HL-60 (cell line): ENCODE measurements around the gene ERVK3-1.

Experiments
- DNase-seq, 2 experiments: peaks; one replicate each; pipeline ENCODE4 v3.0.0-alpha.2; 2010 to 2020; ENCODE audit warnings: low read depth in 1 of 2, low spot score in 1 of 2
- H3K27ac ChIP-seq: fragments of 250-450 bp; sonication (Bioruptor Pico); replicated peaks from 2 replicates; pipeline ENCODE4 v1.5.1; 2020; ENCODE audit warnings: mild to moderate bottlenecking, moderate library complexity
- H3K27me3 ChIP-seq: fragments of 250-450 bp; sonication (Bioruptor Pico); 2 replicates; pipeline ENCODE4 v1.5.1; 2021; ENCODE audit warnings: mild to moderate bottlenecking, moderate library complexity; ENCODE audit not compliant: insufficient read depth, poor library complexity, severe bottlenecking
- H3K4me3 ChIP-seq: replicated peaks from 2 replicates; pipeline ENCODE4 v1.5.1; 2011; ENCODE audit warnings: mild to moderate bottlenecking, control low read depth, low read length; ENCODE audit not compliant: insufficient read depth
- CTCF ChIP-seq: IDR thresholded peaks from one replicate; pipeline ENCODE4 v1.5.1; 2011; ENCODE audit warnings: low read length, control low read depth, inconsistent platforms; ENCODE audit not compliant: insufficient read depth
- GABPA ChIP-seq: IDR thresholded peaks from 2 replicates; pipeline ENCODE4 v1.6.1; 2012; ENCODE audit warnings: low read depth
- POLR2AphosphoS5 ChIP-seq: IDR thresholded peaks from 2 replicates; pipeline ENCODE4 v1.6.1; 2012; ENCODE audit warnings: low read depth
- REST ChIP-seq: IDR thresholded peaks from 2 replicates; pipeline ENCODE4 v1.6.1; 2012; ENCODE audit warnings: low read depth; ENCODE audit not compliant: insufficient replicate concordance
- SPI1 ChIP-seq: IDR thresholded peaks from 2 replicates; pipeline ENCODE4 v1.6.1; 2012; ENCODE audit warnings: low read depth, mild to moderate bottlenecking, borderline replicate concordance

Gene ERVK3-1

GRCh38 chr19:58326914-58327726, 21.9 kb downstream of the ERVK3-1 start, which contains the start of gene ZSCAN22:
Gene ZSCAN22, plus strand, starts transcription at chr19:58326994. Its CDS starts 7,809 bp downstream, at chr19:58334803.
- Histone ChIP-seq H3K4me3 (peak within 1 kb of the TSS; percentile 54), H3K27ac (peak within 1 kb of the TSS; percentile 83), H3K27me3 (no peaks in the 10 kb centered on the region)
- peak; percentile 94 to 96 for DNase-seq
- TF ChIP-seq CTCF (no peak), GABPA (peak; percentile 96), POLR2AphosphoS5 (peak; percentile 80; the same call in 1 of the 2 replicates), REST (peak; percentile 66), SPI1 (no peak)

- H3K27ac ChIP-seq: no peak overlapping the region
- H3K4me3 ChIP-seq: no peak overlapping the region
- peak in 1 of 2 experiments; percentile 39 for DNase-seq
Measured at GRCh38 chr19:58328999-58329398, 23.8 kb downstream of the ERVK3-1 start.

GRCh38 chr19:58330458-58330857, 25.3 kb downstream of the ERVK3-1 start:
- Histone ChIP-seq H3K27me3 (no peaks in the 10 kb centered on the region), H3K27ac (no peak overlapping the region), H3K4me3 (no peak overlapping the region)
- DNase-seq: no peak
- TF ChIP-seq REST (no peak), GABPA (no peak), SPI1 (no peak), CTCF (no peak), POLR2AphosphoS5 (no peak)

More at GRCh38 chr19:58328999-58329398, 23.8 kb downstream of the ERVK3-1 start:
- no peaks in the 10 kb centered on the region for H3K27me3 ChIP-seq
- TF ChIP-seq SPI1 (no peak), POLR2AphosphoS5 (no peak), GABPA (no peak), CTCF (peak; percentile 10)
